Activated T-helper 9 cell treated with anti-CD3 and anti-CD28 coated beads, Interleukin-2, amount 50 U/mL, for 16 hours (primary cell): ENCODE results near the gene RHOU.

ENCODE experiments used
- DNase-seq: peaks from one replicate; pipeline ENCODE4 v3.0.0-alpha.2; 2020; ENCODE audit warnings: low read depth

The RHOU gene

DNA sequence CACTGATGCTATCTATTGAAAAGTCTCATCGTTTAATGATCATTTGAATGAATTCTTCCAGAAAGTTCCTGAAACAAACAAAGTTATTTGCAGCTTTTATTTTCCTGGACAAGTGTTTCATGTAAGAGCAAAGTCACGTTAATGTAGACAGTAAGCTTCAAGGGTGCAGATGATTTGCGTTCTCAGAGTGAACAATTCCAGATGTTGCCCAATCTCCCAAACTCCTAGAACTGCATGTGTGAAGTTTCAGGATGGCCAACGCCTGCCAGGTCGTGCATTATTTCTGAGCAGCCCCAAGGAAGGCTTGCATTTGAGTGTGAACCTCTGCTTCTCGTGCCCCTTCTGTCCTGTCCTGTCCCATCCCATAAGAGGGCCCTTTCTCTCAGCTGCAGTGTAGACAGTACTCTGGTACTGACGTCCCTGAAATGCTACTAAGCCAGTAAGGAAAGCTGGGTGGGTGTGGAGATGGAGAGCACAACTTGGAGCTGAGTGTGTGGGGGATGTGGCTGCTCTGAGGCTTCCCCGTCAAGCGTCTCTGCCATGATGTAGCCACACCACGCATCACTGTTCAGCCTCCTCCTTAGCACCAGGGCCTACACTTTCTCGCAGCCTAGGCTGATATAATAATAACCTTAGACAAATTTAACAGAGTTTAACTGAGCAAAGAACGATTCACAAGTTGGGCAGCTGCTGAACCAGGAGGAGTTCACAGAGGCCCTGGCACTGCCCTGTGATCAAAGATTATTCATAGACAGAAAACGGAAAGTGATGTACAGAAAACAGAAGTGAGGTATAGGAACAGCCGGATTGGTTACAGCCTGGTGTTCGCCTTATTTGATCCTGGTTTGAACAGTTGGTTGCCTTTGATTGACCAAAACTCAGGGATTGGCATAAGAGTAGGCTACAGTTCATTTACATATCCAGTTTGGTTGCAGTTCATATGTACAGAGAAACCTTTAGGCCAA is 50.4 kb downstream of the RHOU start:
- DNase-seq: no peak

DNA sequence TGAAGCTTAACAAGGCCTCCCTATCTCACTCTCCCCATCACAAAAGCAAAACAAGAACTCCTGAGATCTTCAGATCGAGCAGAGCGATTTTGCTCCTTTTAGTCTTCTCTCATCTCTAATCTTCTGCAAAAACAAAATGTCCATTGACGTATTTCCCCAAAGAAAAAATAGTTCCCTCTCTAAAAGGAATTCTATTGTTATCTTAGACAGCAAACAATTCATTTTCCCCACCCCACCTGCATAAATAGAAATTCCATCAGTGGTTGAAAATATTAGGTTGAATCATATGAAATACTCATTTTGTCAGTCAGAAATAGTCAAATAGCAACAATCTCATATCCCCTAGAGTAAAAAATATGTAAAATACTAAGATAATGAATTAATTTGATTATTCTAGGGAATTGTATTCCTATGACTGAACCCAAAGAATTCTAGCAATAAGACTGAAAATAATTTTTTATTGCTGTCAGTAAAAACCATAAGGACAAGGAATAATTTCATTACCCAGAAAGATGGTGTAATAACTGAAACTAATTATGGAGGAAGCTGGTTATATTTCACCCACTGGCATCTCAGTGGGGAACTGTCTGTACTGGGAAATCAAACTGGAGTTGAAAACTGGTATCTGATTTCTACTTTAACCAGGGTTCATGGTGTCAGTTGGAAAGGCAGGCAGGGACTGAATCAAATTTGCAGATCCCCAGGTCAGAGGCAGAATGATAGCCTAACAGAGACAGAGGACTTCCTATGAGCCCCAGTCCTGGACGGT is 51.3 kb downstream of the RHOU start:
- no peak for DNase-seq

DNA sequence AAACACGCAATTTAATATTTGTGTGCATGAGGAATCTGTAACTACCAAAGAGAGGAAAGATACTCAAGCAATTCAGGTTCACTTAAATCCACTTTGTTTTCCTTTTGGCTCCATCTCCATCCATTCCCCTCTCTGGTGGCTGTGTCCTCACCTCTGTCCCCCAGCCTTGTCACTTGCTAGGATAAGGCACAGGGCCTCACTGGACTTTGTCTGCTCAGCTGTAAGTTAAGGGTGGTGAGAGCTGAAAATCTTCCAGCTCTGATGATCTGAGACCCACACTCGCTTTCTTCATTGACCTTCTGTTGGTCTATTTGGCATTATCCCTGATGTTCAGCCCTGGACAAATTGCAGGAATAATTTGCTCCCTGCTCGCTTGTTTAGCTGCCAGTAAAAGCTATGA is 56.5 kb downstream of the RHOU start:
- DNase-seq: no peak

DNA sequence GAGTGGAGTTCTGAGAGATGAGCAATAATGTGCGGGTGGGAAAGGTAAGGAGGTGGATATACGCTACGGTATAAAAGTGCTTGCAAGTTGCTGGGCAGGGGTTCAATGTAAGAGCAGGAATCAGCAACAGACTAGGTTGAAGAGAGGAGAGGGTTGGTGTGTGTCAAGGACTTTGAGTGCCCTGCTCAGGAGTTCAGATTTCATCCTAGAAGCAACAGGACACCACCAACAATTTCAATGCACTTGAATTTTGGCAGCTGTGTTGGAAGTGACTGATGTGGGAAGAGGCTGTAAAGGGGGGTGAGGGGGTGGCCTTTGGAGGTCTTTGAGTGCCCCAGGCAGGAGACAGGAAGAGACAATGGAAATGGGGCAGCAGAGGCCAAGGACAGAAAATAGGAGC is 57.3 kb downstream of the RHOU start:
- no peak for DNase-seq

DNA sequence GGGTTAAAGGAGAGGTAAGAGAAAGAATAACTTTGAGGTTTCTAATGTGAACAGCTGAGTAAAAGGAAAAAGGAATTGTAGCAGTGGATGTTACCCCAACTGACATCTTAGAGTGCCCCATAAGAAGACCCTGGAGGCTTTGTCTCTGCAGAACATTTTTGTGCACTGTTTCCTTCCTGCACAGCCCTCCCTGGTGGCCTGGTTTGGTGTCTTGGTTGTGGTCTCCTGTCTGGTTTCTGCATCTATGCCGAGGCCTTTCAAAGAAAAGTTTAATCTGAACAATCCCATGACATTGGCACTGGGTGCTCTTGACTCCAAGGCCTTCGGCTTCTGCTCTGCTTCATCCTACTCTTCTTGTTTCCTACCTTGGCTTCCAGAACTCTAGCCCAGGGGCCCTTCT is 57.8 kb downstream of the RHOU start:
- no peak for DNase-seq

DNA sequence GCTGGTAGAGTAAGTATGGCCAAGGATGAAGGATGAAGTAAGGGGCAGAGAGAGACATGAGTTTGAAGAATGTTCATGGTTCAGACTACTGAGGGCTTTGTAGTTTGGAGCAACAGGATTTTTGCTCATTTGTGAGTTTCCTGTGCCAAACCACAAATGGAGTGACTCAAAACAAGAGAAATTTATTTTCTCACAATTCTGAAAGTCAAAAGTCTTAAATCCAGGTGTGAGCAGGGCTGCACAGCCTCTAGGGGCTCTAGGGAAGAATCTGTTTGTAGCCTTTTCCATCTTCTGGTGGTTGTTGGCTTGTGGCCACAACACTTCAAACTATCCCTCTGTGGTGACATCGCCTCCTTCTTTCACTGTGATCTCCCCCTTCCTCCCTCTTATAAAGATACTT is 58.9 kb downstream of the RHOU start:
- no peak for DNase-seq

DNA sequence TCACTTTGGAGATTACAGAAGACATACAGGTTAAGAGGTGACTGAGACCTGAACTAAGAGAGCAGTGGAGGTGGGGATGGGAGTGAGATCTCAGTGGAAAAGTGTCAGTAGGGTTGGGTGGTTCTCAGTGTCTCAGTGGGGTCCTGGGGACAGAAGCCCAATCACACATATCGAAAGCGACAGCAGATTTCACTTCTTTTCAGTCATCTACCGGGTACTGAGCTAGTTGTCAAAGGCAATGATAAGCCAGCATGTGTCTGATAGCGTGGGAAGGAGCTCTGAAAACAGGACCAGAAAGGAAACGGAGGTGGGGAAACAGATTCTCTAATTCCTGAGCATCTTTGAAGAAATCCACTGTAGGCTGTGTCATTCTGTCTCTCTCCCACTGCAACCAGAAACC is 59.5 kb downstream of the RHOU start:
- no peak for DNase-seq

DNA sequence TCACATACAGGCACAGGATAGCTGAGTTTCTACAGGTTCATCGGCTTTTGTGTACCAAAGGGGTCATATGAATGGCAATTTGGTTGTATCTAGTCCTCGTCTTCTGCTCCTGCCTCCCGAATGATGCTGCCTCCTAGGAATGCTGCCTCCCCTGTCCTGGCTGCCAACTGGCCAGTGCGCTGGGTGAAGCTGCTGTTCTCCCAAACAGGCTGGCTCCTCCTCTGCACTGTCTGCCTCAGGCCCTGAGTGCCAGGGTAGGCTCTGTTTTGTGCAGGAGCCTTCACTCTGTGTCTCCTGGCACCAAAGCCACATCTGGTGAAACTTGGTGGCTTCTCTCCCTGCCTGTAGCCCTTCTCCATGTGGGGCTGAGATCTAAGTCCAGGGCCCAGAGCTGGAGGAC is 60.3 kb downstream of the RHOU start:
- no peak for DNase-seq
